HCT116 (cell line): ENCODE measurements around the gene UBE2M. TPM values are rescaled to one million over a fixed set of nuclear protein-coding genes. Genes with fewer than 3 reads are reported as not detected.
"Not testable (repeated sequence)": the region's sequence is repeated elsewhere in the genome, so short reads cannot be mapped to it uniquely, and the experiment has no call there.

ENCODE experiments used
- ATAC-seq: fragments of 200-7000 bp; cut with Tn5 transposase; 2 replicates; pipeline ENCODE4 v1.9.1; 2020; ENCODE audit warnings: mild to moderate bottlenecking, moderate library complexity
- BruUV-seq: library from RNA; stranded (reverse); fragments of 400-500 nt; replicated peaks from 2 replicates; lab custom pipeline; 2021; lab: Mats Ljungman, UMichigan
- CTCF ChIA-PET: fragments of 300-600 bp; sonication (Branson Sonifier 250); formaldehyde crosslinking; loops from one replicate; lab custom pipeline; 2021; ENCODE audit warnings: antibody characterized with exemption; lab: Charles Lee
- POLR2A ChIA-PET: fragments of 300-600, 350-600 bp; sonication (Branson Sonifier 250); formaldehyde crosslinking; loops from one replicate; lab custom pipeline; 2021; ENCODE audit warnings: antibody characterized with exemption; lab: Charles Lee
- RAD21 ChIA-PET, 2 experiments: fragments of 300-600 bp; sonication (Branson Sonifier 250); formaldehyde crosslinking; loops; one replicate each; lab custom pipeline; 2023; ENCODE audit warnings: low total read pairs in 2 of 2; ENCODE audit not compliant: uncharacterized antibody in 2 of 2, unreplicated experiment in 2 of 2, low non-redundant PET in 1 of 2; lab: Charles Lee
- DNase-seq: peaks from one replicate; pipeline ENCODE4 v3.0.0-alpha.2; 2010; ENCODE audit warnings: low read depth, low spot score
- H2AFZ ChIP-seq: fragments of 200-600 bp; shearing (Covaris generic), sonication (generic); 2 replicates; pipeline ENCODE4 v1.6.1; 2017; ENCODE audit warnings: low read depth, mixed run types, mixed read lengths, antibody characterized with exemption, low read length; ENCODE audit not compliant: poor library complexity, severe bottlenecking
- H3K27ac ChIP-seq: 2 replicates; pipeline ENCODE4 v1.5.1; 2012; ENCODE audit warnings: low read depth, low read length
- H3K27me3 ChIP-seq: fragments of 200-600 bp; sonication (generic); 2 replicates; pipeline ENCODE4 v1.6.1; 2016; ENCODE audit warnings: mixed run types, low read length, mixed read lengths; ENCODE audit not compliant: insufficient read depth
- H3K36me3 ChIP-seq, 2 experiments: fragments of 200-500 bp in 1 of 2; fragments of 200-600 bp in 1 of 2; sonication (Bioruptor generic) in 1 of 2; sonication (generic) in 1 of 2; 2 replicates each; pipeline versions ENCODE4 v1.5.1 to v1.6.1; 2014 to 2016; ENCODE audit warnings: low read length in 2 of 2, inconsistent platforms in 1 of 2, mixed read lengths in 1 of 2, mixed run types in 1 of 2; ENCODE audit not compliant: insufficient read depth in 2 of 2, control insufficient read depth in 1 of 2
- H3K4me1 ChIP-seq, 2 experiments: fragments of 200-600 bp in 1 of 2; sonication (generic) in 1 of 2; 2 replicates each; pipeline versions ENCODE4 v1.5.1 to v1.6.1; 2012 to 2017; ENCODE audit warnings: low read length in 2 of 2, inconsistent platforms in 1 of 2, mild to moderate bottlenecking in 1 of 2, mixed read lengths in 1 of 2, mixed run types in 1 of 2, moderate library complexity in 1 of 2; ENCODE audit not compliant: insufficient read depth in 2 of 2, control insufficient read depth in 1 of 2
- H3K4me2 ChIP-seq: fragments of 200-600 bp; sonication (generic); 2 replicates; pipeline ENCODE4 v1.6.1; 2017; ENCODE audit warnings: mixed run types, low read length, mixed read lengths
- H3K4me3 ChIP-seq, 2 experiments: fragments of 200-600 bp in 1 of 2; sonication (generic) in 1 of 2; replicated peaks in 1 of 2; 2 replicates each; pipeline ENCODE4 v1.5.1; 2011 to 2016; ENCODE audit warnings: low read length in 2 of 2, control low read depth in 1 of 2, low read depth in 1 of 2, mild to moderate bottlenecking in 1 of 2, mixed read lengths in 1 of 2, mixed run types in 1 of 2
- H3K79me2 ChIP-seq: fragments of 200-600 bp; sonication (generic); 2 replicates; pipeline ENCODE4 v1.6.1; 2017; ENCODE audit warnings: mild to moderate bottlenecking, mixed run types, low read length, moderate library complexity, mixed read lengths; ENCODE audit not compliant: insufficient read depth
- H3K9ac ChIP-seq: fragments of 200-600 bp; sonication (generic); 2 replicates; pipeline ENCODE4 v1.6.1; 2016; ENCODE audit warnings: low read length, mixed read lengths
- H3K9me2 ChIP-seq: fragments of 200-600 bp; sonication (generic), shearing (Covaris generic); 2 replicates; pipeline ENCODE4 v1.6.1; 2017; ENCODE audit warnings: mixed run types, mild to moderate bottlenecking, moderate library complexity; ENCODE audit not compliant: insufficient read depth
- H3K9me3 ChIP-seq, 2 experiments: fragments of 200-500 bp in 1 of 2; fragments of 200-600 bp in 1 of 2; sonication (Bioruptor generic) in 1 of 2; sonication (generic) in 1 of 2; 2 replicates each; pipeline ENCODE4 v1.6.1; 2014 to 2017; ENCODE audit warnings: low read length in 2 of 2, mixed read lengths in 2 of 2, inconsistent platforms in 1 of 2, low read depth in 1 of 2, mild to moderate bottlenecking in 1 of 2, mixed run types in 1 of 2, moderate library complexity in 1 of 2; ENCODE audit not compliant: control insufficient read depth in 1 of 2, insufficient read depth in 1 of 2
- H4K20me1 ChIP-seq: fragments of 200-600 bp; sonication (generic), shearing (Covaris generic); 2 replicates; pipeline ENCODE4 v1.6.1; 2017; ENCODE audit warnings: mixed run types, mild to moderate bottlenecking, moderate library complexity; ENCODE audit not compliant: insufficient read depth
- CBX3 ChIP-seq: IDR thresholded peaks from 2 replicates; pipeline ENCODE4 v1.6.1; 2012; ENCODE audit warnings: low read depth
- EGR1 ChIP-seq: IDR thresholded peaks from 2 replicates; pipeline ENCODE4 v1.6.1; 2012; ENCODE audit warnings: low read depth
- FOSL1 ChIP-seq: IDR thresholded peaks from 2 replicates; pipeline ENCODE4 v1.6.1; 2012; ENCODE audit warnings: low read depth
- POLR2A ChIP-seq: IDR thresholded peaks from 2 replicates; pipeline ENCODE4 v1.7.0; 2011; ENCODE audit warnings: borderline replicate concordance; ENCODE audit not compliant: insufficient read depth, insufficient read length; ENCODE audit errors: extremely low read depth
- SP1 ChIP-seq: IDR thresholded peaks from 2 replicates; pipeline ENCODE4 v1.6.1; 2012; ENCODE audit warnings: low read depth
- TCF7L2 ChIP-seq: IDR thresholded peaks from 2 replicates; pipeline ENCODE4 v1.7.0; 2011; ENCODE audit warnings: borderline replicate concordance, inconsistent platforms; ENCODE audit not compliant: insufficient read depth, insufficient read length; ENCODE audit errors: extremely low read depth
- ZNF274 ChIP-seq: fragments of 200-500 bp; sonication (Bioruptor generic); IDR thresholded peaks from 2 replicates; pipeline ENCODE4 v1.6.1; 2014; ENCODE audit warnings: mild to moderate bottlenecking, low read depth, low read length, inconsistent platforms
- intact Hi-C: fragments of 100-400 bp; cut with micrococcal nuclease; formaldehyde crosslinking; loops from 2 replicates; pipeline ENCODE4 v1.10.0; 2022
- total RNA-seq: library from RNA; stranded (reverse); gene quantifications from one replicate; pipeline ENCODE4 v1.2.1, GENCODE V29; 2021; ENCODE audit not compliant: unreplicated experiment
- TF ChIP-seq, protein P1 (sequence below): IDR thresholded peaks from 2 replicates; pipeline ENCODE4 v1.6.1; 2012; ENCODE audit warnings: low read depth
- TF ChIP-seq, protein P2 (sequence below): IDR thresholded peaks from 2 replicates; pipeline ENCODE4 v1.6.1; 2012

The UBE2M gene
- total RNA-seq, 1 experiment from 2014 or later, result 120 TPM

DNA sequence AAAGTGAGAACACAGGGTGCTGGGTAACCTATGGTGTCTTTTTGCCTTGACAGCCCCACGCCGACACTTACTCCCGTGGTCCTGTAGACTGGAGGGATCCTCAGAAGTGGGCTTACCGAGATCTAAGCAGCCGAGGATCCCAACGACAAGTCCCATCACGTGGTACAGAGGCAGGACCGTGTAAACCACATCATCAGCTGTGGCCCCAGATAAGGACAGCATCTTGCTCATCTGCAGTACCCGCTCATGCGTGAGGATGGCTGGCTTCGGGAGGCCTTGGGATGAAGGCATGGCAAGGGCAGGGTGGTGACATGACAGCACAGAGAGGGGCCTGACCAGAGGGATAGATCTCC lies 48.7 kb downstream of the UBE2M start:
- Histone ChIP-seq H2AFZ (no peak overlapping the region), H3K27ac (no peak overlapping the region), H3K9me2 (no peaks in the 10 kb centered on the region), H3K9me3 (no peaks in the 10 kb centered on the region), H4K20me1 (no peaks in the 10 kb centered on the region), H3K27me3 (no peaks in the 10 kb centered on the region), H3K4me1 (peaks cover 6 to 13% of the 10 kb centered on the region in 2 experiments; a peak in 3 of 4 replicates), H3K79me2 (peaks cover 10% of the 10 kb centered on the region), H3K36me3 (no peaks in the 10 kb centered on the region), H3K9ac (no peak overlapping the region), H3K4me2 (no peak overlapping the region), H3K4me3 (no peak overlapping the region)
- RAD21 ChIA-PET, result no interaction called here
- POLR2A ChIA-PET, result no interaction called here
- TF ChIP-seq SP1, result no peak
- no peak for TF ChIP-seq CBX3
- no peak for TF ChIP-seq FOSL1
- TF ChIP-seq POLR2A, result no peak
- no peak for TF ChIP-seq TCF7L2
- no peak for TF ChIP-seq ZNF274
- TF ChIP-seq, protein P1, sequence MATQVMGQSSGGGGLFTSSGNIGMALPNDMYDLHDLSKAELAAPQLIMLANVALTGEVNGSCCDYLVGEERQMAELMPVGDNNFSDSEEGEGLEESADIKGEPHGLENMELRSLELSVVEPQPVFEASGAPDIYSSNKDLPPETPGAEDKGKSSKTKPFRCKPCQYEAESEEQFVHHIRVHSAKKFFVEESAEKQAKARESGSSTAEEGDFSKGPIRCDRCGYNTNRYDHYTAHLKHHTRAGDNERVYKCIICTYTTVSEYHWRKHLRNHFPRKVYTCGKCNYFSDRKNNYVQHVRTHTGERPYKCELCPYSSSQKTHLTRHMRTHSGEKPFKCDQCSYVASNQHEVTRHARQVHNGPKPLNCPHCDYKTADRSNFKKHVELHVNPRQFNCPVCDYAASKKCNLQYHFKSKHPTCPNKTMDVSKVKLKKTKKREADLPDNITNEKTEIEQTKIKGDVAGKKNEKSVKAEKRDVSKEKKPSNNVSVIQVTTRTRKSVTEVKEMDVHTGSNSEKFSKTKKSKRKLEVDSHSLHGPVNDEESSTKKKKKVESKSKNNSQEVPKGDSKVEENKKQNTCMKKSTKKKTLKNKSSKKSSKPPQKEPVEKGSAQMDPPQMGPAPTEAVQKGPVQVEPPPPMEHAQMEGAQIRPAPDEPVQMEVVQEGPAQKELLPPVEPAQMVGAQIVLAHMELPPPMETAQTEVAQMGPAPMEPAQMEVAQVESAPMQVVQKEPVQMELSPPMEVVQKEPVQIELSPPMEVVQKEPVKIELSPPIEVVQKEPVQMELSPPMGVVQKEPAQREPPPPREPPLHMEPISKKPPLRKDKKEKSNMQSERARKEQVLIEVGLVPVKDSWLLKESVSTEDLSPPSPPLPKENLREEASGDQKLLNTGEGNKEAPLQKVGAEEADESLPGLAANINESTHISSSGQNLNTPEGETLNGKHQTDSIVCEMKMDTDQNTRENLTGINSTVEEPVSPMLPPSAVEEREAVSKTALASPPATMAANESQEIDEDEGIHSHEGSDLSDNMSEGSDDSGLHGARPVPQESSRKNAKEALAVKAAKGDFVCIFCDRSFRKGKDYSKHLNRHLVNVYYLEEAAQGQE, result no peak
- no peak for TF ChIP-seq EGR1
- TF ChIP-seq, protein P2, sequence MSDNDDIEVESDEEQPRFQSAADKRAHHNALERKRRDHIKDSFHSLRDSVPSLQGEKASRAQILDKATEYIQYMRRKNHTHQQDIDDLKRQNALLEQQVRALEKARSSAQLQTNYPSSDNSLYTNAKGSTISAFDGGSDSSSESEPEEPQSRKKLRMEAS, result no peak
- ATAC-seq (no peak), DNase-seq (no peak)
- CTCF ChIA-PET, result no interaction called here
- intact Hi-C loops, result no loop called here
- BruUV-seq, result no TSS peak

DNA sequence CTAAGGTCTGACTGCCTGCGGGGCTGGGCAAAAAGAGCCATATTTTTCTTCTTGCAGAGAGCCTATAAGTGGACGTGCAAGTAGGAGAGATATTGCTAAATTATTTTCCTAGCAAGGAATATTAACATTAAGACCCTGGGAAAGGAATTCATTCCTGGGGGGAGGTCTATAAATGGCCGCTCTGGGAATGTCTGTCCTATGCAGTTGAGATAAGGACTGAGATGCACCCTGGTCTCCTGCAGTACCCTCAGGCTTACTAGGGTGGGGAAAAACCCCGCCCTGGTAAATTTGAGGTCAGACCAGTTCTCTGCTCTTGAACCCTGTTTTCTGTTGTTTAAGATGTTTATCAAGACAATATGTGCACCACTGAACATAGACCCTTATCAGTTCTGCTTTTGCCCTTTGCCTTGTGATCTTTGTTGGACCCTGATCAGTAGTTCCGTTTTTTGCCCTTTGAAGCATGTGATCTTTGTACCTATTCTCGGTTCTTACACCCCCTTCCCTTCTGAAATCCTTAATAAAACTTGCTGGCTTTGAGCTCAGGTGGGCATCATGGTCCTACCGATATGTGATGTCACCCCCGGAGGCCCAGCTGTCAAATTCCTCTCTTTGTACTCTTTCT lies 50.7 kb downstream of the UBE2M start:
- H4K20me1 ChIP-seq, BruUV-seq, H3K4me2 ChIP-seq, H3K79me2 ChIP-seq, DNase-seq, intact Hi-C loops, POLR2A ChIA-PET, H3K4me3 ChIP-seq, H3K9me3 ChIP-seq, H3K27me3 ChIP-seq, ATAC-seq, H2AFZ ChIP-seq, H3K4me1 ChIP-seq, H3K9ac ChIP-seq, RAD21 ChIA-PET, H3K9me2 ChIP-seq, H3K27ac ChIP-seq, H3K36me3 ChIP-seq: not testable (repeated sequence)
- CTCF ChIA-PET, result interaction anchor here (1.1 kb wide), 1 partner anchor 12 kb away, joined by 3 read pairs; the partner anchor contains the start of gene ZBTB45
